GM19239 (cell line): Measurements from ENCODE around the gene USP35.
"Not testable (repeated sequence)": the region's sequence is repeated elsewhere in the genome, so short reads cannot be mapped to it uniquely, and the experiment has no call there.

Experiments
- DNase-seq: peaks from one replicate; pipeline ENCODE4 v3.0.0; 2011; ENCODE audit warnings: low spot score; ENCODE audit not compliant: insufficient read length
- FAIRE-seq: peaks from 2 replicates; lab custom pipeline; 2011; peaks lifted over from hg19 to GRCh38; lab: Jason Lieb, UNC

USP35 gene

DNA sequence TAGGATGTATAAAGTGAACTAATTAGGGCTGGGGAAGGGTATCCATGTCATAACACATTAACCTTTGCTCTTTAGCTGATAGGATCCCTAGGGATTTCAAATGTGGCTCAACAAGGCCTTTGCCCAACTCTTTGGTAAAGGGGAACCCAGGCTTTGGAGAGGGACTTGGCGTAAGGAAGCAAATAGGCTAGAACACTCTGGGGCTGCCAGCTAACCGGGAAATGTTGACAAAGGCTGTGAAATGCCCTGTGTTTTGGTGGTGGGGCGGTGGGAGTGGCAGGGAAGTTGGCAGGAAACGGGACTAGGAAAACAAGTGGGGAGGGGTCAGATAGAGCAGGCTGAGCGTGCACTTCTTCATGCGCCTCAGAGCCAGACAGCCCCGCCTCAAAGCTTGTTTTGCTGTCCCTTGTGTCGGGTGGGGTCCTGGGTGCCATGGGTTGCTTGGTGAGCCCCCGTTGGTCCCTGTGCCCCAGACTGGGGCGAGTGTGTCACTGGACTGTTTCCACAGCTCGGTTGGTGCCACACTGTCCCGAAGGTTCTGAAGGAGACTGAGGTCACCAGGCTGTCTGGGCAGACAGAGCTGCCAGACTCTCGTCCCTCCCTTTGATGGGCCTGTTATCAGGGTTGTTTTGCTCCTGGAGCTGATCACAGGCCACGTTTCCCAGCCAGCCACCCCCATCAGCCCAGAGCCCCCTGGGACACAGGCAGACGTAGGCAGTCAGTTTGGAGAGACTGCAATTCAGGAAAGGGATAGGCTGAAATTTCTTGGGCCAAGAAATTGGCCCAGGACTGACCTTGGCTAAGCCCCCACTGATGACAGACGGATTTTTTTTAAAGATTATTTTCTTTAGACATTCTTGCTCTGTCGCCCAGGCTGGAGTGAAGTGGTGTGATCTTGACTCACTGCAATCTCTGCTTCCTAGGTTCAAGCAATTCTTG, 19.9 kb upstream of the USP35 start:
- no peak for DNase-seq
- no peak for FAIRE-seq

DNA sequence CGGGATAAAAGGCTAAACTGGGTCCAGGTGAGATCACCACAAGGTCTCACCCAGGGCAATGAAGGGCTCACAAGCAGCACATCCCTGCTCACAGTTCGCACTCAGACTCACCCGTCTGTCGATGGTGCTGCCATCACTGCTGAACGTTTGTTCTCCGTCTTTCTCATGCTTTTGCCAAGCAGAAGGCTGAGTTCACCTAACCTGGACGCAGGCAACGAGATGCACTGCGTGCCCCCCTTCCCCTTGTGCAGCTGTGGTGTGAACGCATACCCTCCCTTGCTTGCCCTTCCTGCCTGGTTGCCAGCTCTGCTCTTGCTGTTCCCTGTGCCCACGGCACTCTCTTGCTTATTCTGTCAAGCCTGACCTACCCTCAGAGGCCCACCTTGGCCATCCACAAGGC, 18.3 kb upstream of the USP35 start:
- no peak for FAIRE-seq

DNA sequence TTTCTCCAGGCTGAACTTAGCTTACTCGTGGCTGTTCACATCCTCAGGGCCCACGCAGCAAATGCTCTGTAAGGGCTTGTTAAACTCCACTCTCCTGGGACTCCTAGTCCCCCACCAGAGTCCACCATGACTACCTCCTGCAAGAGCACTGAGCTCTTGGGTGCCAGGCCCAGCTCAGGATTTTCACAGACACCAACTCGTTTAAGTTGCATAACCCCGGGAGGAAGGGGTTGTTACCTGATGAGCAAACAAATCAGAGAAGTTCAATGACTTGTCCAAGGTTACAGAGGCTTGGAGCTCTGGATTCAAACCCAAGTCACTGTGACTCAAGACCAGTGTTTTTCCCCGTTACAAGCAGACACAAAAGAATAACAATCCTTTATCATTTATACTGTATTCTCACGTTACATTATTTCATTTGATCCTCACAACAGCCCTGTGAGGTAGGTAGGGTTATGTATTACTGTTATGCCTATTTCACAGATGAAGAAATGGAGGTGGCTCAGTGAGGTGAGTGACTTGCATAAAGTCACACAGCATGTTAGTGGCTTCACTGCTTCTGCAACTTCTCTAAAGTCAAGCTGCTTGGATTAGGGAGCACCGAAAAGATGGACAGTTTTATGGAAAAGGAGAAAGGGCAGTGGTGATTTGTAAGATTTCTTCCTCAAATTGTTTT, 17.7 kb upstream of the USP35 start:
- DNase-seq, result no peak
- no peak for FAIRE-seq

More for the DNA sequence above, 18.3 kb upstream of the USP35 start:
- no peak for DNase-seq

DNA sequence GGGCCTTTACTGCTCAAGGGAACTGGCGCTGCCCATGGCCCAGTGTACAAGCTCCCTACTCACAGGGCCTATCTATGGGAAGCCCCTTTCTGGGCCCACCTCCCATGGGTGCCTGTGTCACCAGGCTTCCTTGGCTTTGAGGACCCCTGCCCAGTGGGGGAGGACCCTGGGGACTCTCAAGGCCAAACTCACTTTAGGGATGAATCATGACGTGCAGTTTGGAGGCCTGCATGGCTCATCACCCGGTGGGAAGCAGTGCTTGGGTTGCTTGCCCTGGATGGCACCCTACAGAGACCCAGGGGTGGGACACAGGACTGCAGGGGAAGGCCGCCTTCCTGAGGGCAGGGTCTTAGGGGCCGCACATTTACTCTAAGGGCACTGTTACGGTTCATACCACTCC, 16.8 kb upstream of the USP35 start:
- no peak for FAIRE-seq
- DNase-seq, result no peak

DNA sequence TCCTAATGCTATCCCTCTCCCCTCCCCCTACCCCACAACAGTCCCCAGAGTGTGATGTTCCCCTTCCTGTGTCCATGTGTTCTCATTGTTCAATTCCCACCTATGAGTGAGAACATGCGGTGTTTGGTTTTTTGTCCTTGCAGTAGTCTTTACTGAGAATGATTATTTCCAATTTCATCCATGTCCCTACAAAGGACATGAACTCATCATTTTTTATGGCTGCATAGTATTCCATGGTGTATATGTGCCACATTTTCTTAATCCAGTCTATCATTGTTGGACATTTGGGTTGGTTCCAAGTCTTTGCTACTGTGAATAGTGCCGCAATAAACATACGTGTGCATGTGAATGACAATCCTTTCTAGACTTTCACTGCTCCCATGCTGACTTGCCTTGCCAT, 12.9 kb upstream of the USP35 start:
- not testable (repeated sequence) for DNase-seq, FAIRE-seq

DNA sequence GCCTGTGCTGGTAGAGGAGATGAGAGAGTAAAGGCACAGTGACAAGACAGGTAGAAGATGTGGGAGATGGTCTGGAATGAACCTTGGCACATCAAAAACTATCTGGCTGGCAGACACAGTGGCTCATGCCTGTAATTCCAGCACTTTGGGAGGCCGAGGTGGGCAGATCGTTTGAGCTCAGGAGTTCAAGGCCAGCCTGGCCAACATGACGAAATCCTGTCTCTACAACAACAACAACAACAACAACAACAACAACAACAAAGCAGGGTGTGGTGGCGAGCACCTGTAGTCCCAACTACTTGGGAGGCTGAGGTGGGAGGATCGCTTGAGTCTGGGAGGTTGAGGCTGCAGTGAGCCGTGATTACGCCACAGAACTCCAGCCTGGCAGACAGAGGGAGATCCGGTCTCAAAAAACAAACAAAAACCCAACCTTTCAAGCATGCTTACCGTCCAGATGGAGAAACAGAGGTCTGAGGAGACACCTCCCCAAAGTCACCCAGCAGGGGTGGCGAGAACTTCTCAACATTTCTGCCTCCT, 12.0 kb upstream of the USP35 start:
- no peak for FAIRE-seq

DNA sequence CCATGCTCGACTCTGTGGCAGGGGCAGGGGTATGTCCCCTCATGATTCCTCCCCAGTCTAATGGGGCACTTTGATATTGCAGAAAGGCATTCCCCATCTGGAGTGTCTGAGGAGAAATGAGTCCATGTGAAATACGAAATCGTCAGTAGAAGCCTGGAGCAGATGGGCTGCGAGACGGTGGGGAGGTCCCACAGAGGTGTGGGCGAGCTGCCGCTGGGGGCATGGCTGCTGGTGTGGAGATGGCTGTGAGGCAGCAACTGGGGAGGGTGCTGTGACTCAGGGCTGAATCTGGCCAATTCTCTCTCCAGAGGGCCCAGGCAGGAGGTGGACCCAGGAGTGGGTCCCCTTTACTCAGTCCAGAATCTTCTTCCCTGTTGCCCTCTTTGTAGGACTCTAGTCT, 11.5 kb upstream of the USP35 start:
- DNase-seq (no peak), FAIRE-seq (no peak)

More for the DNA sequence above, 12.0 kb upstream of the USP35 start:
- DNase-seq, result no peak

DNA sequence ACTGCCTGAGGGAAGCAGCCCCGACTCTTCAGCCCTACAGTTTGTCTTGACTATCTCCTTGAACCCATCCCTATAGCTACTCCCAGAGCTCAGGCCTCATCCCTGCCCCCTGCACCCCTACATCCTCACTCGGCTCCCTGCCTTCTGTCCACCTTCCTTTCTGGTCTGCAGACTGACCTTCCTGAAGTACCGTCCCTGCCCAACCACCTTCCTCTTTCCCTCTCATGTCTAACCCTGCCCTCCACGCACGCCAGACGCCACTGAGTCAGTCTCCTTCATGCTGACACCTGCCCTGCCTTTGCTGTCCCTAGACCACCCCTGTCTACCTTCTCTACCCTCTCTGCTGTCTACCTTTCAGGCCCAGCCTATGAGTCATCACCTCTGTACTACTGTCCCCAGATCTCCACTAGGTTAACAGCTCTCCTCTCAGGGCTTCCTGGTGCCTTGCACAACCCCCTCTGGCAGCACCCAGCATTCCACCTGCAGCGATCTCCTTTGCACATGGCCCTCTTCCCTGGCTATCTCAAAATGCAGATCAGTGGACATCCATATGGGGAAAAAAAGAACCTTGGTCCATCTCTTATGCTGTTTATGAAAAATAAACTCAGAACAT, 9.2 kb upstream of the USP35 start:
- no peak for FAIRE-seq
- DNase-seq, result no peak

DNA sequence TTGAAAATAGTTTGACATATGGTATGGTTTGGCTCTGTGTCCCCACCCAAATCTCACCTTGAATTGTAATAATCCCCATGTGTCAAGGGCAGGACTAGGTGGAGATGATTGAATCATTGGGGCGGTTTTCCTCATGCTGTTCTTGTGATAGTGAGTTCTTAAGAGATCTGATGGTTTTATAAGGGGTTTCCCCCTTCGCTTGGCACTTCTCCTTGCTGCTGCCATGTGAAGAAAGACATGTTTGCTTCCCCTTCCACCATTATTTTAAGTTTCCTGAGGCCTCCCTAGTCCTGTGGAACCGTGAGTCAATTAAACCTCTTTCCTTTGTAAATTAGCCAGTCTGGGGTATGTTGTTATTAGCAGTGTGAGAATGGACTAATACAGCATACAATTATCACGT, 8.0 kb upstream of the USP35 start:
- FAIRE-seq (no peak), DNase-seq (no peak)

DNA sequence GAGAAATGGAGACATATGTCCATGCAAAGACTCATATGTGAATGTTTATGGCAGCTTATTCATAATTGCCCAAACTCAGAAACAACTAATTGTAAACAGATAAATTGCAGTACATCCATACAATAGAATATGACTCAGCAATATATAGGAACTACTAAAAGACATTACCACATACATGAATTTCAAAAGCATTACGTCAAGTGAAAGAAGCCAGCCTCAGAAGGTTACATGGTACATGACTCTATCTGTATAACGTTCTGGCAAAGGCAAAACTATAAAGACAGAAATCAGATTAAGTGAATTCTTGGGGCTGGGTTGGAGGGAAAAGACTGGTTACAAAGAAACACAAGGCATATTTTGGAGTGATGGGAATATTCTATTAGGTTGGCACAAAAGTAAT, 7.5 kb upstream of the USP35 start:
- DNase-seq (no peak), FAIRE-seq (no peak)

DNA sequence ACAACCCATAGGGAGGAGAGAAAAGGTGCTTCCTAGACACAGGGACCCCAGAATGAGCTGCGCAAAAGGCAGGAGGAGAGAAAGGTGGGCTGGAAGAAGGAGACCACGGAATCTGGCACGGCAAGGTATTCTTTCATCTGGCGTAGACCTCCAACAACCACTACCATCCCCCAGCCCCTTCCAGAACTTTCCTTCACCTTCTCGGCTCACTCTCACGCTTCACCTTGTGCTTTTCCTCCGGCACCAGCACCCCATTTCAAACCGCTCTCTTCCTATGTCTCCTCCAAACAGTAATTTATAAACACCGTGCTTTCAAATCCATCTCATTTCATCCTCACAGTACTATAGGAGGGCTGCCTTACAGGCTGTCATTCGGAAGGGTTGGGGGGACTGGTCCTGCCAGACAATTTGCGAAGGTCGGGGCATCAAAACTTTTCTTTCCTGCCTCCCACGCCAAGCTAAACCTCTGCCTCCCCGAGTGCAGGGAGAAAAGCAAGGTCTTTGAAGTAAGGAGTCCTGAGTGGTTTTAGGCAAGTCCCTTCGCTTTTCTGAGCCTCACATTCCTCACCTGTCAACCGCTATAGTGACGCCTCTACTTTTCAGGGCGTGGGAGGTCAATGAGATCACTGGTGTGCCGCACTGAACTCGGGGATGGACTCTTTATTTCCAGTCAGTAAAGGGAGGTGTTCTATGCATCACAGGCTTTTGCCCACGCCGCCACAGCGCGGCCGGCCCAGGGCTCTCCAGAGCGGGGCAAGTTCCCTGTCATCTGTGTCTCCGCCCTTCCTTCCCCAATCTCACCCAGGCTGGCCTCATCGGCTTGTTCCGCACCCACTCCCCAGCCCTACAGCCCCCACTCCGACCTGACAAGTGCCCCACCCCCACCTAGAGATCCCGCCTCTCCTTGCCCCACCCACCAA, 1.1 kb upstream of the USP35 start:
- peak; percentile 18 for FAIRE-seq

DNA sequence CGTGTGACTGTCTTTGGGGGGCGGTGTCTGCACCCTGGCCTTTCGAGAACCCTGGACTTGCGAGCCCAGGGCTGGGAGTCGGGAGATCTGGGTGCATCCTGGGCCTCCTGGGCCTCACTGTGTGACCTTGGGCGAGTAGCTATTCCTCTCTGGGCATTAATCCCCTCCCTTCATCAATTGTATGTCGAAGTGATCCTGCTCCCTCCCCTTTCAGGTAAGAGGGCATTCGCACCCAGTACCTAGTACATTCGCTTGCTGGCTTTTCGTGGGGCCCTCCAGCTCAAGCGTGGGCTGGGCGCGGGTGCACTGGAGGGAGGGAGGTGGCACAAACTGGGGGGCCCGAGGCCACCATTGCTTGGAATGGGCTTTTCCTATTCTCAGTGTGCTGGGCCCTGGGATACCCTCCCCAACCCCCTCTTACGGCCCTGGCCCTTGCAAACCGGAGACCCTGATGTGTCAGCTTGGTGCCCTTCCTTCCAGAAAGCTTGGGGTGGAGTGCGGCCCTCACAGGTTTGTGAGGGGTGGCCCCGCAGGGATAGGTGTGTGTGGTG, 530 bp downstream of the USP35 start:
- no peak for DNase-seq
- no peak for FAIRE-seq

More for the DNA sequence above, 1.1 kb upstream of the USP35 start:
- peak; percentile 40 for DNase-seq

DNA sequence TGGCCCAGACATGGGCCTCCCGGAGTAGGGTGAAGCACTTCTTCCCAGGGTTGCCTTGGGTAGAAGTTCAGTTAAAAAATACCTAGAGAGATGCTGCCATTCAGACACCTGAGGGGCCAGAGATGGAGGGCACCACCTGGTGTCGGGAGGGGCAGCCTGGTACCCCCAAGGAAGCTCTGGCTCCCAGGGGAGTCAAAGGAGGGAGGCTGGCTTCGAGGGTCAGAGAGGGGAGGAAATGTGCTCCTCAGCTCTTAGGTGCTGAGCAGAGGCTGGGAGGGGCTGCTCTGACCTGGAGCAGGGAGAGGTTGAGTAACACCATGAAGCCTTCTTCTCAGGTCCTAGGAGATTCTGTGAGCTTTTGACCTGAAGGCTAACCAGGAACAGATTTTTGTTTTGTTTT, 1.1 kb downstream of the USP35 start:
- no peak for FAIRE-seq
- no peak for DNase-seq

DNA sequence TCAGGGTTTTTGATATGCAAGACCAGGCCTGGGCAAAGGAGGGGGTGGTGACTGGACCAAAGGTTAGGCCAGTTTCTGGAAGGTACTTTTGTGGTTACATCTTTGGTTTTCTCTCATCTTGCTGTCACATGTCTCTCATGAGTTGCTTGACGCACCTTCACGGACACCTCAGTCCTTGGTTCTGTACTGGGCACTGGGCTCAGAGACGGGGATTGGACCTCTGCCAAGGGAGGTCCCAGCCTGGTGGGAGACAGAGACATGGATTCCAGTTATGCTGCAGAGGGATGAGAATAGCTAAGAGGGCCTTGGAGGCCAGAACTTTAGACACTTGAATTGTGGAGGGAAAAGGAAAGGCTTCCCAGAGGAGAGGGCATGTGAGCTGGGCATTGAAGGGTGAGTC, 1.7 kb downstream of the USP35 start:
- FAIRE-seq (no peak), DNase-seq (no peak)

DNA sequence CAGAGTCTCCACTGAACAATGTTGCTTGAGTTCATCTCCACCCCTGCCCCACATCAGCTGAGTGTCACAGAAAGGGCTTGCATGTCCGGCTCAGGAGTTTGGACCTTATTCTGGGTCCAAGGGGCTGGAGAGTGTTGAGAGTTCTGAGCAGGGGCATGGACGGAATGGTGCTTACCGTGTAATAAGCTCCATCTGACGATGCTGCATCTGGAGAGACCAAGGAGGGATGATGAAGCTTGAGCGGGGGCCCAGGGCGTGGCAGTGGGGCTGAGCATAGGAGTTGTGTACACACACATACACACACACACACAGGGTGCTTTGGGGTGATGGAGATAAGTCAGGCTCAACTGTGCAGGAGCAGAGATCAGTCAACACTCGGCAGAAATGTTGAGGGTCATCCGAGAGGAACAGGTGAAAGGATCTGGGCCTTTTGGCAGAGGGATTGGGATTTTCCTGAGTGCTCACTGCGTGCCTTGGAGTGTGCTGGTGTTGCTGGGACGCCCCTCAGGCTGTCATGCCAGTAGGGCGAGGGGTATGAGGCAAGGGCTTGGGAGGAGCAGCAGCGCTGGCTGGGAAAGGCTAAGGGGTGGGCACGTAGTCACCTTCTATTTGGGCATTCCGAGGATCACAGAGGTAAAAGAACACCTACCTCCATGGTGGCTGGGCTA, 2.3 kb downstream of the USP35 start:
- DNase-seq (no peak), FAIRE-seq (no peak)

DNA sequence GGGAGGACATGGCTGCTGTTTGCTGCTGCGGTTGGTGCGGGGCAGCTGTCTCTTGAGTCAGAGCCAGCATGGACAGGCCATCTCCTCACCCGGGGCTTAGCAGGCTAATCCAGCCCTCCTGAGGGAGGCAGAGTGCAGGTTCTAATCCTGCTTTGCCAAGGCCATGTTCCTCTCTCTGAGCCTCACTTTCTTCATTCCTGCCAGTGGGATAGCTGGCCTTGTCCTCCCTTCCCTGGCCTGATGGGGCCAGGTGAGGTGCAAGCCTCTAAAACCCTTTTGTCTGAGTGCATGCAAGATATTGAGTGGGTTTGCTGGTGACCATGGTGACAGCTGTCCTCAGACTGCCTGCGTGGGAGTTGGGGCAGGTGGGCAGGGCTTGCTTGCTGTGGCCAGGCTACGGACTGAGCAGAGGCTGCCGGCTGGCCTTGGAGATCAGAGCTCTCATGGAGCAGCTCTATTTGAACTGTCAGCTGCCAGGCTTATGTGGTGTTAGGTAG, 3.6 kb downstream of the USP35 start:
- FAIRE-seq (no peak), DNase-seq (no peak)

DNA sequence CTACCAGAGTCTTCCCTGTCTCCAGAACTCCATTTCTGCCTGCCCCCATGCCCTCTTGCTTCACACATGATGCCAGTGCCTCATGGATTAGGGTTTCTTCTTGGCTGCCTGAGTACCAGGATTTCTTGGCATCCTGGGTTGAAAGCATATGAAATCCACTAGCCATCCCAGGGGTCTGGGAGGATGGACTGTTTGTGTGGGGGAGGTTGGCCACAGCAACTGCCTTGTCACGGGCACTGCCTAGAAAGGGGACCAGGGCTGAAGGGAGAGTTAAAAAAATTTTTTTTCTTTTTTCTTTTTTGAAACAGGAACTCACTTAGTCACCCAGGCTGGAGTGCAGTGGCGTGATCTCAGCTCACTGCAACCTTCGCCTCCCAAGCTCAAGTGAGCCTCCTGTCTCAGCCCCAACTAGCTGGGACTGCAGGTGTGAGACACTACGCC, 4.2 kb downstream of the USP35 start:
- no peak for DNase-seq
- FAIRE-seq, result no peak

DNA sequence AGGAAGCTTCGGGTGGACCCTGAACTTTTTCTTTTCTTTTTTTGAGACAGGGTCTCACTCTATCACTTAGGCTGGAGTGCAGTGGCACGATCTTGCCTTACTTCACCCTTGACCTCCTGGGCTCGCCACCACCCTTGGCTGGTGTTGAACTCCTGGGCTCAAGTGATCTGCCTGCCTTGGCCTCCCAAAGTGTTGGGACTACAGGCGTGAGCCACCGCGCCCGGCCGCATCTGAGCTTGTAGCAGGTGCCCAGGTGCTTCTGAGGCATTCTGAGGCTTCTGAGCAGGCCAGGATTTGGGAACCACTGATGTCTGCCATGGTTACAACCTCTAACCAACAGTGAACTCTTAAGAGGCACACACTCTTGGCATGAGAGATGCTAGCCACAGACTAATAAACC, 5.1 kb downstream of the USP35 start:
- no peak for FAIRE-seq
- no peak for DNase-seq

DNA sequence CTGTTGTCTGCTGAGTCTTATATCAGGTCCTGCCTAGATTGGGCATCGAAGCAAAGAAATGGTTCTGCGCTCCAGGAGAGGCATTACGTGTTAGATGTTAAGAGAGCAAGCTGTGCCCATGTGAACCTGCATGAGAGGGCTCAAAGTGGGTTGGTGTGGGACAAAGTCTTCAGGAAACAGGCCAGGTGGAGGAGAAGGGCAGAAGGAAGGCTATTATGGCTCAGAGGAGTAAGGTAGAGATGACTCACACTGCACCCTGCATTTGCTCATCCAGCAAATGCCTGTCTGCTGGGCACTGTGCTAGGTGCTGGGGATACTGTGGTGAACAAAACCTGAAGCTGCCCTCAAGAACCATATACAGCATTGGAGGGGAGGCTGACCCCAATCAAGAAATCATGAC, 5.8 kb downstream of the USP35 start:
- FAIRE-seq (no peak), DNase-seq (no peak)
